Skeletal muscle satellite cell (primary cell): ENCODE measurements around the gene NEURL4.

Experiments
- H3K27me3 ChIP-seq: 2 replicates; pipeline ENCODE4 v1.7.0; 2013; ENCODE audit warnings: low read length; ENCODE audit not compliant: control insufficient read depth, insufficient read depth
- H3K36me3 ChIP-seq: 2 replicates; pipeline ENCODE4 v1.7.0; 2013; ENCODE audit warnings: mild to moderate bottlenecking, control low read depth, low read length; ENCODE audit not compliant: insufficient read depth
- H3K4me1 ChIP-seq: 2 replicates; pipeline ENCODE4 v1.7.0; 2013; ENCODE audit warnings: low read length; ENCODE audit not compliant: control insufficient read depth, insufficient read depth
- H3K4me2 ChIP-seq: 2 replicates; pipeline ENCODE4 v1.7.0; 2013; ENCODE audit warnings: mild to moderate bottlenecking, low read length
- H3K4me3 ChIP-seq: 2 replicates; pipeline ENCODE4 v1.7.0; 2013; ENCODE audit warnings: low read length
- H3K9ac ChIP-seq: 2 replicates; pipeline ENCODE4 v1.7.0; 2013; ENCODE audit warnings: mild to moderate bottlenecking, low read depth, low read length, moderate library complexity
- H3K9me3 ChIP-seq: replicated peaks from 2 replicates; pipeline ENCODE4 v1.7.0; 2013; ENCODE audit warnings: mild to moderate bottlenecking, control low read depth, low read length

Gene NEURL4

DNA sequence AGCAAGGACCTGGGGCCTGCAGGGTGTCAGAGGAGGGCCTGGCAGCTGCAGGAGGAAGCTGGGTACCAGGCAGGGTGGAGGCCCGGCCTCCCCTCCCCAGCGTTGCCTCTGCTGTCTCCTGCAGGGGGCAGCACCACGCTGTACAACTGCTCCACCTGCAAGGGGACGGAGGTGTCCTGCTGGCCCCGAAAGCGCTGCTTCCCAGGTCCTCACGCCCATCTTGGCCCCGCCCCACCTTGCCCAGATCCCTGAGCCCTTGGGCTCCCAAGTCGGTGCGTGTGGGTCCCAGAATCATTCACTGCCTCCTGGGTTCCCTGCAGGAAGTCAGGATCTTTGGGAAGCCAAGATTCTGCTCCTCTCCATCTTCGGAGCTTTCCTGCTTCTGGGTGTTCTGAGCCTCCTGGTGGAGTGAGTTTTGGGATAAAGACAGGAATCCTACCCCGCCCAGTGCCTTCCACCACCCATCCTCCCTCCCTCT lies 27.0 kb upstream of the NEURL4 start:
- Histone ChIP-seq H3K9ac (no peak overlapping the region), H3K9me3 (no peaks in the 10 kb centered on the region), H3K27me3 (no peaks in the 10 kb centered on the region), H3K4me3 (no peak overlapping the region), H3K36me3 (no peaks in the 10 kb centered on the region), H3K4me2 (no peak overlapping the region), H3K4me1 (peaks cover 35% of the 10 kb centered on the region)

DNA sequence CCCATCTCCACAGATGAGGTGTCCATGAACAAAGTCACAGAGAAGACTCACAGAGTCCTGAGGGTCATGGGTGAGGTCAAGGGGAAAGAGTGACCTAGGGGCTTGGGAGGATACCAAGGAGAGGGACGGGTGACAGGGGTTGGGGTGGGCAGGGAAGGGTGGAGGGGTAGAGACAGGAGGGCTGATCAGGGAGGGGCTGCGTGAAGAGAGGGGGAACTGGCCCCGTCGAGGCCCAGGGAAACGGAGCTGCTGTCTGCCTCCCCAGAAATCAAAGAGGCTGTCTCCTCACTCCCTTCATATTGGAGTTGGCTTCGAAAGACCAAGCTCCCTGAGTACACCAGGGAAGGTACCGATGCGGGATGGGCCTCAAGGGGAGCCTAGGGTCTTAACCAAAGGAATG lies 26.4 kb upstream of the NEURL4 start:
- Histone ChIP-seq H3K9ac (no peak overlapping the region), H3K36me3 (no peaks in the 10 kb centered on the region), H3K4me3 (no peak overlapping the region)

GRCh38 chr17:7355053-7355452 lies 25.9 kb upstream of the NEURL4 start, which contains the start of gene TMEM95:
Gene TMEM95, plus strand, starts transcription at chr17:7355156. Its CDS starts 49 bp downstream, at chr17:7355205.
- no peaks in the 10 kb centered on the region for H3K27me3 ChIP-seq
- peaks cover 35% of the 10 kb centered on the region for H3K4me1 ChIP-seq
- no peak within 1 kb of the TSS for H3K9ac ChIP-seq
- H3K9me3 ChIP-seq: no peaks in the 10 kb centered on the region
- peak within 1 kb of the TSS; percentile 82 for H3K4me2 ChIP-seq
- H3K36me3 ChIP-seq: no peaks in the 10 kb centered on the region
- peak within 1 kb of the TSS; percentile 44 for H3K4me3 ChIP-seq

More for the DNA sequence above, 26.4 kb upstream of the NEURL4 start:
- no peaks in the 10 kb centered on the region for H3K9me3 ChIP-seq
- no peak overlapping the region for H3K4me2 ChIP-seq
- no peaks in the 10 kb centered on the region for H3K27me3 ChIP-seq
- peaks cover 35% of the 10 kb centered on the region for H3K4me1 ChIP-seq

DNA sequence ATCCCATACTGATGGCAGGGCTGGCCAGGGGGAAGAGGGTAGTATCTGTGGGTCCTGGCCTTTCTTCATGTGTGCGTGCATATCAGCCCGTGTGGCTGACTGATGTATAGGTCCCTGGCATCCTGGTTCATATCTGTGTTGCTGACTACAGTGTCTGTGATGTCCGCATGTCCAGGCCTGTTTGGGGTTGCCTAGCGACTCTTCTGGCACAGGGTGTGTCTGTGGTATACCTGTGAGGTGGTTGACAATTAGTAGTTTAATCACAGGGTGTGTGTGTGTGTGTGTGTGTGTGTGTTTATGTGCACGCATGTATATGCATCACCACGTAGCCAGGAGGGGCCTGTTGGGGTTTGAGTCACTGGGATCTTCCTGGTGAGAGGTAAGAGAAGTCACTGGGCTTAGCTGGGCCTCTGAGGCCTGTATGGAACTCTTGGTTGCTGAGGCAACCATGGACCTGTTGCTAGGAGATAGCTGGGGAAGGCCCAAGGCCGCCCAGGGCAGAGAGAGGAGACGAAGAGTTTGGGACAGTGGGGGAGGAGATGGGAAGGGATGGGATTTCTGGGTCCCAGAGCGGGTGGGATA lies 25.2 kb upstream of the NEURL4 start:
- Histone ChIP-seq H3K4me3 (peak overlapping the region; percentile 44), H3K4me1 (peaks cover 42% of the 10 kb centered on the region)

GRCh38 chr17:7352910-7353635 lies 23.9 kb upstream of the NEURL4 start:
- H3K4me1 ChIP-seq: peaks cover 49% of the 10 kb centered on the region
- peak overlapping the region; percentile 82 for H3K4me2 ChIP-seq
- no peaks in the 10 kb centered on the region for H3K27me3 ChIP-seq
- peak overlapping the region; percentile 99 for H3K9ac ChIP-seq
- peak overlapping the region; percentile 97 for H3K4me3 ChIP-seq
- H3K9me3 ChIP-seq: no peaks in the 10 kb centered on the region
- no peaks in the 10 kb centered on the region for H3K36me3 ChIP-seq

More for the DNA sequence above, 25.2 kb upstream of the NEURL4 start:
- Histone ChIP-seq H3K36me3 (no peaks in the 10 kb centered on the region), H3K9ac (no peak overlapping the region), H3K27me3 (no peaks in the 10 kb centered on the region), H3K9me3 (no peaks in the 10 kb centered on the region), H3K4me2 (peak overlapping the region; percentile 82)

GRCh38 chr17:7352503-7352889 lies 23.4 kb upstream of the NEURL4 start:
- Histone ChIP-seq H3K9me3 (no peaks in the 10 kb centered on the region), H3K4me3 (peak overlapping the region; percentile 97), H3K36me3 (no peaks in the 10 kb centered on the region), H3K4me2 (peak overlapping the region; percentile 82), H3K27me3 (no peaks in the 10 kb centered on the region), H3K4me1 (peaks cover 49% of the 10 kb centered on the region), H3K9ac (peak overlapping the region; percentile 99)

DNA sequence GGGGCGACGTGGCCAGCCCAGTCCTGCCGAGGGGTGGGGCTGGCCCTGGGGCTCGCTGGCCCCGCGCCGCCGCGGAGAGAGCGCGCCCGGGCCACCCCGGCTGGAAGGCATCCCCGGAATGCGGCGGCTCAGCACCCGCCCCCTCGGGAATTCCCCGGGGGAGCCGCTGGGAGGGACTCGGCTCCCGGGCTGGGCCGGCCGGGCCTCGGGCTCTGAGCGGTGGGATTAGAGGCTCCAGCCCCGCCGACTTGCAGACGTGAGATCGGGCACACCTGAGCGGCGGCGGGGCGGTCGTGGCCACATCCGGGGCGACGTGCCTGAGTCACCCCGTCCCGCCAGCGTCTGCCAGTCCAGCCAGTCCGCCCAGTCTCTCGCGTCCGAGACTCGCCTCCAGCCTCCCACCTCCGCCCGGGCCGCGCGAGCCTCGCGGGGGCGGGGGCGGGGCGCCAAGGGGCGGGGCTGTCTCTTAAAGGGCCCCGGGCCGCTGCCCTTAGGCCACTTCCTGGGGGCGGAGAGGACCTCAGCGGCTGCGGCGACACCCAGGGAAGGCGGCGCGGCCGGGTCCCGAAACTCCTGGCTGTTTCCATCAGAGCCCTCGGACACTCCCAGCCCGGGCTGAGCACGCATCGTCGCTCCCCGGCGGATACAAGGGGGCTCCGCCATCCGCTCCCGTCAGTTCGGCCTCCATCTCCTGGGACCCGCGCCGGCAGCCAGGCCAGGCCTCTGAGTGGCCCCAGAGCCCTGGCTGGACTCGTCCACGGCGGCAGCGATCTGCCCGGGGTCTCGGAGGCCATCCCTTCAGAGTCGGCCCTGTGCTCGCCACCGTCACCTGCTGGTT lies 22.7 kb upstream of the NEURL4 start, which contains the start of gene KCTD11:
KCTD11 (plus strand) TSS at position 498 of the 838 bp plus-strand sequence.
- H3K36me3 ChIP-seq: no peaks in the 10 kb centered on the region
- H3K9me3 ChIP-seq: no peaks in the 10 kb centered on the region
- peaks cover 49% of the 10 kb centered on the region for H3K4me1 ChIP-seq
- peak within 1 kb of the TSS; percentile 97 for H3K4me3 ChIP-seq
- peak within 1 kb of the TSS; percentile 82 for H3K4me2 ChIP-seq
- H3K27me3 ChIP-seq: no peaks in the 10 kb centered on the region
- H3K9ac ChIP-seq: peak within 1 kb of the TSS; percentile 99

- peaks cover 14% of the 10 kb centered on the region for H3K27me3 ChIP-seq
- H3K36me3 ChIP-seq: no peaks in the 10 kb centered on the region
- H3K4me1 ChIP-seq: peaks cover 26% of the 10 kb centered on the region
- no peaks in the 10 kb centered on the region for H3K9me3 ChIP-seq
- H3K4me2 ChIP-seq: no peak overlapping the region
- H3K9ac ChIP-seq: no peak overlapping the region
- H3K4me3 ChIP-seq: no peak overlapping the region
Observed at GRCh38 chr17:7348478-7349242, 19.5 kb upstream of the NEURL4 start.

GRCh38 chr17:7347630-7348477 lies 18.7 kb upstream of the NEURL4 start:
- Histone ChIP-seq H3K36me3 (no peaks in the 10 kb centered on the region), H3K4me1 (peaks cover 19% of the 10 kb centered on the region), H3K9ac (no peak overlapping the region), H3K4me2 (no peak overlapping the region), H3K9me3 (no peaks in the 10 kb centered on the region), H3K27me3 (peaks cover 22% of the 10 kb centered on the region), H3K4me3 (no peak overlapping the region)
